ENCODE data around the gene FEN1.

Gene FEN1

DNA sequence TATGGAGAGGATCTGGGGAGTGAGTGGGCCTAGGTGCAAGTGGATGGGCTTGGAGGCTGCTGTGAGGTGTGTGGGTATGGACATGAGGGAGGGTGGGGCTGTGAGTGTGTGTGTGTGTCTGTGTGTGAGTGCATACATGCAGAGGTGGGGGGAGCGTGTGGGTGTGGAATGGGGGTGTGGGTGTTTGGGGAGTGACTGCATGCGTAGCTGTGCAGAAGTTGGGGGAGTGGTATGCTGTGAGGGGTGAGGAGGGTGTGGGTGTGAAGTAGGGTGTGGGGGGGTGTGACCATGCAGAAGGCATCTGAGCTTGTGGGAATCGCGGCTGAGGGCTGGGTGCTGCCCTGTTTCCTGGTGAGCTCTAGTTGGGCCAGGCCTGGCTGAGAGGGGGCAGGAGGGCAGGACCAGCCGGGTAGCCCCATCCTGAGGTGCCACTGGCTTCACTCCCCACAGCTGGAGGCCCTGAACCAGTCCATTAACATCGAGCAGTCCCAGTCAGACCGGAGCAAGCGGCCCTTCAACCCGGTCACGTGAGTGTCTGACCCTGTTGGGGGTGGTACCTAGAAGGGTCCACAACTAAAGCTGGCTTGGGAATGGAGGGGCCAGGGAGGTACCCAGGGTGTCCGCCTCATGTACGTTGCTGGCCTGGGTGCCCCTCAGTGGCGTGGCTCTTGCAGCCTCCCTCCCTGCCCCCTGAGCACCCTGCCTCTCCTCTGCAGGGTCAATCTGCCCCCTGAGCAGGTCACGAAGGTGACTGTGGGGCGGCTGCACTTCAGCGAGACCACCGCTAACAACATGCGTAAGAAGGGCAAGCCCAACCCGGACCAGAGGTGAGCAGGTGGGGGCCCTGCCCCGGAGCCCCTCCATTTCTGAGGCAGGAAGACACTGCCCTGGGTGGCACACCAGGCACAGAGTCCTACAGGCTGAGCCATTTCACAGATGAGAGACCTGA is 16.8 kb upstream of the FEN1 start:
- no peak for DNase-seq

GRCh38 chr11:61776561-61777075 is 16.1 kb upstream of the FEN1 start:
- peak; percentile 36 for DNase-seq

DNA sequence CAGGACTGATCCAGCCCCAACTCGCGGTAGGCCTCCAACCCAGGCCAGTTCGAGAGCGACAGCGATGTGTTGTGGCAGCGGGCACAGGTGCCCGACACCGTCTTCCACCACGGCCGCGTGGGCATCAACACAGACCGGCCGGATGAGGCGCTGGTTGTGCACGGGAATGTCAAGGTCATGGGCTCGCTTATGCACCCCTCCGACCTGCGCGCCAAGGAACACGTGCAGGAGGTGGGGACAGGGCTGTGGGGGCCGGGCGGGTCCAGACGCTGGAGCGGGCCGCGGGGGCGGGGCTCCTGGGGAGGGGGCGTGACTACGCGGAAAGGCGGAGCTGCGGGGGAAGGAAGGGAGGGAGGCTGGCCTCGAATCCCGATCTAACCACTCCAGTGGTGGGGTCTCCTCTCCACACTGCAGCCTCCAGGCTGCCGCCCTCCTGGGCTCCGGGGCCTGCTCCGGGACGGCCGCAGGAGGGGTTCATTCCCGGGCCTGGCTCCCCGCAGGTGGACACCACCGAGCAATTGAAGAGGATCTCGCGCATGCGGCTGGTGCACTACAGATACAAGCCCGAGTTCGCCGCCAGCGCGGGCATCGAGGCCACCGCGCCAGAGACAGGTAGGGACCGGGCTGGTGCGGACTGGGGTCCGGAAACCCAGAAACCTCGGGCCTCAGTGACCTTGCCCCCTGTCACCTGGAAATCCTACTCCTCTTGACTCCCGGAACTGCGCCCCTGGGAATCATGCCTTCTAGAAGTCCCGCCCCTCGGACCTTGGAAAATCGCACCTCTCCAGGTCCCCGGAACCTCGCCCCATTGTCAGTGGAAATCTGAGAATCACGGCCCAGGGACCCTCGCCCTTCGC is 15.2 kb upstream of the FEN1 start:
- DNase-seq: peak; percentile 52

DNA sequence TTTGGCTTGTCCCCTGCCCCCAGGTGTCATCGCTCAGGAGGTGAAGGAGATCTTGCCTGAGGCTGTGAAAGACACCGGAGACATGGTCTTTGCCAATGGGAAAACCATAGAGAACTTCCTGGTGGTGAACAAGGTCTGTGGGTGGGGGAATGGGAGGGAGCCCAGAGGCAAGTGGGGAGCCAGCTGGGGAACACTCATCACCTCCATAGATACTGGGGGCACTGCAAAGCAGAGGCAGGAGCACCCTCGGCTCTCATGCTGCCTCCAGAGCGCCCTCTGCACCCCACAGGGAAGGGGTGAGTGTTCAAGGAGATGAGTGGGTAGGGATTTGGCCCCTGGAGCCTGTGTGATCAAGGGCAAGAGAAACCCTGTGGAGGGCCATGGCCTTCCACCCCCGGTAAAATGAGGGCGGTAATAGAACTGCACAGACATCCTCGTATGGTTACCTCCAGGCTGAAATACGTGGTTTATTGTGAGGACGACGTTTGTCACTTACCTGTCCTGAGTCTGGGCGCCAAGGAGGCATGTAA is 14.3 kb upstream of the FEN1 start:
- DNase-seq: no peak

DNA sequence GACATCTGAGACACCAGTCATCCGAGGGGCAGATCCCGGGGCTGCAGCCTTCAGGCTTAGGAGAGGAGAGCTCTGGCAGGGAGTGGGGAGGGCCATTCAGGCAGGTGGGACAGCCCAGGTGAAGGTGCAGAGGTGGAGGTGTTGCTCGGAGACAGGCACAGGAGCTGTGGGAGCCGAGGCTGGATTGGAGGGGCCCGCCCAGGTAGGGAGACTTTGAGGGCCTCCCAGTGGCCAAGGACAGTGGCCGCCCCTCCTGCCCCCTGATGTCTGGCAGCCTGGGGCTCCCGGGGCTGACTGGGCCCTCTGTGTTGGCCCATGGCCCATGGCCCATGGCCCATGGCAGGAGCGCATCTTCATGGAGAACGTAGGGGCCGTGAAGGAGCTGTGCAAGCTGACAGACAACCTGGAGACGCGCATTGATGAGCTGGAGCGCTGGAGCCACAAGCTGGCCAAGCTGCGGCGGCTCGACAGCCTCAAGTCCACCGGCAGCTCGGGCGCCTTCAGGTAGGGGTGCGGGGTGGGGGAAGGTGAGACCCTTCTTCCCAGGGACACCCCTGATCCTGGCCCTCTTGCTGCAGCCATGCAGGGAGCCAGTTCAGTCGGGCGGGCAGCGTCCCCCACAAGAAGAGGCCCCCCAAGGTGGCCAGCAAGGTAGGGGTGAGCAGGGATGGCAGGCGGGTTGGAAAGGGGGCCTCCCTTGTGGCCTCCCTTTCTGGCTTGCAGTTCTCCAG is 13.6 kb upstream of the FEN1 start:
- no peak for DNase-seq

- DNase-seq: no peak
Measured at GRCh38 chr11:61779666-61780525, 12.8 kb upstream of the FEN1 start.

DNA sequence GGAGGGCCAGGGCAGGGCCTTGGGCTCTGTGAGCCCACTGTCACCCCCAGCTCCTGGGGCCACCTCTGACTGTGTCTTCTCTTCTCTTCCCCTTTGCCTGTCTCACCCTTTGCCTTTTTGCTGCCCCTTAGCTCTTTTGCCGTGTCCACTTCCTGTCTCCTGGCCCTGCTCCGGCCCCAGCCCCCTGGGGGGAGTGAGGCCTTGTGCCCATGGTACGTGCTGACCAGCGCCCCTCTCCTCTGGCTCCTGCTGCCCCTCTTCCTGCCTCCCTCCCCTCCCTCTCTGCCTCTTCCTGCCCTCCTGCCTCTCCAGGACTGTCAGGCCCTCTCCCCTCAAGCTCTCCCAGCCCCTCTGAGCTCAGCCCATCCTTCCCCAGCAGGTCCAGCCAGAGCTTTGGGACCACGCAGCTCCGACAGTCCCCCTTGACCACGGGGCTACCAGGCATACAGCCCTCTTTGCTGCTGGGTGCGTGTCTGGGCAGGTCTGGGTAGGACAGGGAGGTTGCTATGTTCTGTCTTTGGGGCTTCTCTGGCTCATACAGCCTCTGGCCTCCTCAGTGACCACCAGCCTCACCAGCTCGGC is 12.0 kb upstream of the FEN1 start:
- DNase-seq: no peak

DNA sequence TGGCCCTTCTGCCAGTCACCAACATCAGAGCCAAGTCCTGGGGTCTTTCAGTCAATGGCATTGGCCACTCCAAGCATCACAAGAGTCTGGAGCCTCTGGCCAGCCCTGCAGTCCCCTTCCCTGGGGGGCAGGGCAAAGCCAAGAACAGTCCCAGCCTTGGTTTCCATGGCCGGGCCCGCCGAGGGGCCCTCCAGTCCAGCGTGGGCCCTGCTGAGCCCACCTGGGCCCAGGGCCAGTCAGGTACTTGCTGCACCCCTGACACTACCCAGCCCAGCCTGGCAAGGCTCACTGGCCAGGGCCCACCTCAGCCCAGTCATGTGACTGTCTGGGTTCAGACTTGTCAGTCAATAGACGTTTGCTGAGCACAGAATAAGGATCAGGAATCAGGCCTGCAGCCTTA is 11.1 kb upstream of the FEN1 start:
- no peak for DNase-seq

DNA sequence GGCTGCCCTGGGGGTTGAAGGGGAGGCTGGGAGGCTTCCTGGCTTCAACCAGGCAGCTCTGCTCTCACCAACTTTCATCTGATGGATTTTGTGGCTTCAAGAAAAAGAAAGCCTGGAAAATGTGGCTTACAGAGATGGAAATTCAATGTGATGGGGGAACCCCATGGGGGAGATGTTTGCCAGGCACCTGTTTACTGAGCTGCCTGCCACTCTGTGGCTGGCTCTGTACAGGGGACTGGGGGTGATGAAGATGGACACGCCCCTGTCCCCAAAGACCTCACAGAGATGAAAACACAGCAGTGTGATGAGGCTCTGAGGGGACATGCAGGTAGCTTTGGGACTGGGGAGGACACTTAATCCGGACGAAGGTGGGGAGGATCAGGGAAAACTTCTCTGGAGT is 10.4 kb upstream of the FEN1 start:
- no peak for DNase-seq

- no peak for DNase-seq
Measured at GRCh38 chr11:61782841-61783240, 9.9 kb upstream of the FEN1 start.

DNA sequence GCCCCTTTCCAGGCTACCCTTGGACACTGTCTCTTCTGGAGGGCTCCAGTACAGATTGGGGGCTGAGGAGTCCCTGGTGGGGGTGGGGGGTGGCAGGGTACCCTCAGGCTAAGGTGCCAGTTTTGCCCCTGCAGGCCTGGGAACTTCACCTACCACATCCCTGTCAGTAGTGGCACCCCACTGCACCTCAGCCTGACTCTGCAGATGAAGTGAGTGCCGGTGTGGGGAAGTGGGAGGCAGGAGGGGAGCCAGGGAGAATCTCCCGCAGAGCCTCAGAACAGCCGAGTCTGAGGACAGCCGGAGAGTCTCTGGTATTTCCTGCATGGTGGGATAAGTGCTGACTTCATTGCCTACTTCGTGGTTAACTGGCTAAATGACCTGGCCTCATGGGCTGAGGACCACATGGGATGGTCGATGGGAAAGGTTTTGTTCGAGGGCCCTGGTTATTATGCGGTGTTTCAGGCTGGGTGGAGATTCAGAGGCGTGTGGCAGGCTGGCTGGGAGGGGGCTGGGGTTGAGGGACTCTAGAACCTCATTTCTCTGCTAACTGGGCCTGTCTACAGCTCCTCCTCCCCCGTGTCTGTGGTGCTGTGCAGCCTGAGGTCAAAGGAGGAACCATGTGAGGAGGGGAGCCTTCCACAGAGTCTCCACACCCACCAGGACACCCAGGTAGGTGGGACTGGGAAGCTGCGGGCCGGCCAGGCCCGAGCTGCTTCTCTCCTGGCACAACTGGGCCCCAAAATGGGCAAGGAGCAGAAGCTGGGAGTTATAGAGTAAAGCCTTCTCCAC is 8.8 kb upstream of the FEN1 start:
- DNase-seq: no peak

- no peak for DNase-seq
Measured at GRCh38 chr11:61784506-61784805, 8.3 kb upstream of the FEN1 start.

DNA sequence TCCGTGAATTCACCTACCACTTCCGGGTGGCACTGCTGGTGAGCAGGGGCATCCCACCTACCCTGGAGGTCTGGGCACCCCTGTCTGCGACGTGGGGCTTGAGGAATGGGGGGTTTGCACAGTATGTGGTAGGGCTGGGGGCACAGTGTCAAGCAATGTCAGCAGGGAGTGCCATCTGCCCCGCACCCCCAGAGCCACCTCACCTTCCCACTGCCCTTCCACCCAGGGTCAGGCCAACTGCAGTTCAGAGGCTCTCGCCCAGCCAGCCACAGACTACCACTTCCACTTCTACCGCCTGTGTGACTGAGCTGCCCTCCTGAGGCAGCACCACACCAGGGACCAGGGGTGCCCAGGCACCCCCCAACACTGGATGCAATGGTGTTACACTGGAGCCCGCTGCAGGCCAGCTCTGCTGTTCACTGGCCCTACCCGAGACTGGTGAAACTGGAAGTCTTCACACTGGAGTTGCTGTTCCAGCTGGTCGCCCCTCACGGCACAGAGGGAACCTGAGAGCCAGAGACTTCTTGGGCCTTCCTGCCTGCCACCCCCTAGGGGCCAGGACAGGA is 6.8 kb upstream of the FEN1 start:
- no peak for DNase-seq

DNA sequence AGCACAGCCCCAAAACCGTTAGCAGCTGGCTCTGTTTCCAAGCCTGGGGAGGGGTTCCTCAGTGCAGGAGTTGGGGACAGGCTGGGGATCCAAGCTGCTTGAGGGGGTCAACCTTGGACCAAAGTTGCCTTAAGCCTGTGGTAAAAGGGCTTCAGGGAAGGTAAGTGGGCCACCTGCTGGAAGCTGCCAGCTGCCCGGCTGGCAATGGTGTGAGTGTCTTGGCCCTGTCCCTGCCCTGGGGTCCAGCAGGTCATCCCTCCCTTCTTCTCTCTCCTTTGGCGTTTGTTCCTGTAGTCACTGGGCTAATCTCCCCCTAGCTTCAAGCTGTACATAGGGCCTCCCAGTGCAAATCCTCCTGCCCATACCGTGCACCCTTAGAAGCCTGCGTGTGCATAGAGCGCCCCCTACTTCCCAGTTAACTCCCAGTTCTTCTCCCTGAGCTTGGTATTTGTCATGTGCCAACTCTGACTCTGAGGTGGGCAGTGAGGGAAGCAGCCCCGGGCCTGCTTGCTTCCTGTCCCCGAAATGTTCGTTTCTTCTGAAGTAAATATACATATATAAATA is 4.7 kb upstream of the FEN1 start:
- DNase-seq: no peak

DNA sequence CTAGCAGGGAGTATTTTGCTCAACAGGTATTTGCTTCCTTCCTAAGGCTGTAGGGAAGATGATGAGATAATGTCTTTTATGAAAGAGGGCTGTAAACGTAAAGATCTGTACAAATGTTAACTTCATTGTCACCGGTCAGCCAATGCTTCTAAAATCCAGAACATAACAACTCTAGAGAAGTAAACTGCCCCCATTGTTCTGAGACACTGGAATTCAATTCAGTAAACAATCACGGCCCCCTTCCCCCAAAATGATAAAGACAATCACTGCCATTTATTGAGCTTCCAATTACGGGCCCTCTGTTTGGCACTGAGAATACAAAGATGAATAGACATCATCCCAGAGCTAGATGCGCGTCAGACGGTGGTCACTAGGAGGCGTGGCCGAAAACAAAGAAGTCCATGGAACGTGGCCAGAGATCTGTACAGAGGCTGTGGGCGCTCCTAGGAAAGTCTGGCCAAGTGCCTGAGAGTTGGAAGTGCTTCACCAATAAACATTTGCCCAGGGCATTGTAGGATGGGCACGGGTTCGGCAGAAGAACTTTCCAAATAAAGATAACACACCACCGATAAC is 888 bp upstream of the FEN1 start:
- DNase-seq: peak; percentile 42

DNA sequence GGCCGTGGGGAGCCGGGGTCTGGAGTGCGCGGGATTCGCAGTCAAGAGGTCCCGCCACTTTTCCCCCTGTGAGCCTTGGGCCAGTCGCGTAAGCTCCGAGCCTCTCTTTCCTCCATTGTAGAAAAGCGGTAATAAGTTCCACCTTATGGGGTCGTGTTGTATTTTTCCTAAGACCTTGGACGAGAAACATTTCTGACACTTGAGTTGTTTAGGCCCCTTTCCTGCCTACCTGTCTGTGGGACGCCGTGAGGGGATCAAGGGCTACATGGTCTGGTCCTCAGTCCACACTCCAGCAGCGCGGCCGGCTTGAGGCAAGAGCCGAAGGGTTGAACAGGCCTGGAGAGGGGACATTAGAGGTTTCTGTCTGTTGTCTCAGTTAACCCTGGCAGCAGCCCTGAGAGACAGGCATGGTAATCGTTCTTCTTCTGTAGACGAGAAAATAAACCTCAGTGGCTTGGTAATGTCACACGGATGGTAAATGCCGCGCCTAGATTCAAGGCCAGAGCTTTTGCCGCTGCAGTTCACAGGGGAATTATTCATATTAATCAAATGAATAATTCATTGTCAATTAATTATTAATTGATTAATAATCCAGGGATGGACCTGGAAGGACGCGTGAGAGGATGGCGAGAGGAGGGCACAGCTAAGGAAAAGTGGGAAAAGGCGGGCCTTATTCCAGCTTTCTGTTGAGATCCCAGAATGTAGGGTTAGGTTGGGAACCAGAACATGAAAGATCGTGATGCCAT is 545 bp downstream of the FEN1 start:
- no peak for DNase-seq

DNA sequence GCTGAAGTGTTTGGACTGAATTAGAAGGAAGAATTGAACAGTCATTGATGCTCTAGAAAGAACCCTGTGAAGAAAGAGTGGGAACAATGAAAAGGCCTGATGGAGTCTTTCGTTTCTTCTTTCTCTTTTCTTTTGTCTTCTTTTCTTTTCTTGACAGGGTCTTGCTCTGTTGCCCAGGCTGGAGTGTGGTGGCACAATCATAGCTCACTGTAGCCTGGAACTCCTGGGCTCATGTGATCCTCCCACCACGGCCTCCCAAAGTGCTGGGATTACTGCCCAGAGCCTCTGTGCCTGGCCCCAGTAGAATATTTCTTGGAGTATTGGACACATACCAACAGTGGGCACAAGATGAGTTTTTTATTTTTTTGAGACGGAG is 1.1 kb downstream of the FEN1 start:
- DNase-seq: no peak

DNA sequence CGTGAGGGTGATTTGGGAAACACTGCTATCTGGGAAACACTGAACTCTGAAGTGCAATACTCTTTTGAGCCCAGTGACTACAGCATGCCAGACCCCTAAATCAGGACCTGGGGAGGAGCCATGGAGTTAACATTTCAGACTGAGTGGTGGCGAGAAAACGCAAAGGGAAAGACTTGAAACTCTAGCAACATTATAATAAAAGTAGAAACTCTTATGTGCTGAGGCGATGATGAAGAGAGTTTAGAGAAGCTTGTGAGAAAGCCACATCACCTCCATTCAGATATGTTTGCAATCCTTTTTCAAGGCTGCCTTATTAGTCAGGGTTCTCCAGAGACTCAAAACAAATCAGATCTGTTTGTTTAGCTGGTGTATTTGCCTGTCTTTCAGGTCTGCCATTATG is 1.9 kb downstream of the FEN1 start:
- DNase-seq: no peak

DNA sequence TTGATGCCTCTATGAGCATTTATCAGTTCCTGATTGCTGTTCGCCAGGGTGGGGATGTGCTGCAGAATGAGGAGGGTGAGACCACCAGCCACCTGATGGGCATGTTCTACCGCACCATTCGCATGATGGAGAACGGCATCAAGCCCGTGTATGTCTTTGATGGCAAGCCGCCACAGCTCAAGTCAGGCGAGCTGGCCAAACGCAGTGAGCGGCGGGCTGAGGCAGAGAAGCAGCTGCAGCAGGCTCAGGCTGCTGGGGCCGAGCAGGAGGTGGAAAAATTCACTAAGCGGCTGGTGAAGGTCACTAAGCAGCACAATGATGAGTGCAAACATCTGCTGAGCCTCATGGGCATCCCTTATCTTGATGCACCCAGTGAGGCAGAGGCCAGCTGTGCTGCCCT is 2.7 kb downstream of the FEN1 start:
- DNase-seq: no peak
